ENCODE measurements around the gene VSTM2L. TPM values are rescaled to one million over a fixed set of nuclear protein-coding genes. Genes with fewer than 3 reads are reported as not detected.

Gene VSTM2L
- total RNA-seq, 3 donors from 2014 or later (not counting 1 experiment from before 2014, with no cell fraction given), result 0.18 TPM; not detected in 2

DNA sequence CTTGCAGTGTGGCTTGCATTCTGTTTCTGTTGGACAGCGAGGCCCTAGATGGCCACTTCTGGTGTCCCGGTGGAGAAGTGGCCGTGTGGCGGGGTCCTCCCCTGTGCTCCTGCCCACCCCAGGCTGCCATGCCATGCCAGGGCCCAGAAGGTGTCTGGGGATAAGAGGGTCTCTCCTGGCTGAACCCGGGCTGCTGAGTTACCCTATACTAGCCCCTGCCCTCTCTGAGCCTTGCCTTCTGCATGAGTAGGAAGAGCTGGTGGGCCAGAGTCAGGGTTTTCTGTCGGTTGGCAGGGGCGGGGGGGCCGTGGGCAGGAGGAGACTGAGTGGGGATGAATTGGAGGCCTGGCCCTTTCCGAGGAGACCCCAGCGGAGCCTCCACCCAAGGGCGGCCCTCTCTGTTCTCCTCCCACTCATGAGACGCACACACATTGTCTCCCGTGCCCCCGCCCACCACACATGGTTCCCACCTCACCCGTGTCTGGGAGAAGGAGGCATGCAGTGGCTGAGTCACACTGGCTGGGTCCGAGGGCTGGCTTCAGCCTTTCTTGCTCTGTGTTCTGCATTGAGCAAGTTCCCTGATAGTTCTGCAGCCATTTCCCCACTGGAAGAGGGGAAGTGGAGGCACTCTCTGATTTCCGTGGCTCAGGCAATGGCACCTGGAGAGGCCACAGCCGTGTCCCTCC lies 24.6 kb downstream of the VSTM2L start:
- no peak for ATAC-seq
- TF ChIP-seq, protein P1, sequence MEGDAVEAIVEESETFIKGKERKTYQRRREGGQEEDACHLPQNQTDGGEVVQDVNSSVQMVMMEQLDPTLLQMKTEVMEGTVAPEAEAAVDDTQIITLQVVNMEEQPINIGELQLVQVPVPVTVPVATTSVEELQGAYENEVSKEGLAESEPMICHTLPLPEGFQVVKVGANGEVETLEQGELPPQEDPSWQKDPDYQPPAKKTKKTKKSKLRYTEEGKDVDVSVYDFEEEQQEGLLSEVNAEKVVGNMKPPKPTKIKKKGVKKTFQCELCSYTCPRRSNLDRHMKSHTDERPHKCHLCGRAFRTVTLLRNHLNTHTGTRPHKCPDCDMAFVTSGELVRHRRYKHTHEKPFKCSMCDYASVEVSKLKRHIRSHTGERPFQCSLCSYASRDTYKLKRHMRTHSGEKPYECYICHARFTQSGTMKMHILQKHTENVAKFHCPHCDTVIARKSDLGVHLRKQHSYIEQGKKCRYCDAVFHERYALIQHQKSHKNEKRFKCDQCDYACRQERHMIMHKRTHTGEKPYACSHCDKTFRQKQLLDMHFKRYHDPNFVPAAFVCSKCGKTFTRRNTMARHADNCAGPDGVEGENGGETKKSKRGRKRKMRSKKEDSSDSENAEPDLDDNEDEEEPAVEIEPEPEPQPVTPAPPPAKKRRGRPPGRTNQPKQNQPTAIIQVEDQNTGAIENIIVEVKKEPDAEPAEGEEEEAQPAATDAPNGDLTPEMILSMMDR (IDR thresholded peaks at IDR 0.05), result no peak
- Histone ChIP-seq H3K9me3 (ENCODE audit: control insufficient read depth, insufficient read depth, low read length) (no peaks in the 10 kb centered on the region), H3K4me3 (ENCODE audit: low read length) (no peak overlapping the region), H3K36me3 (ENCODE audit: control insufficient read depth, insufficient read depth, low read length) (no peaks in the 10 kb centered on the region), H3K27ac (ENCODE audit: low read length) (no peak overlapping the region), H3K4me1 (ENCODE audit: control insufficient read depth, insufficient read depth, low read length) (no peaks in the 10 kb centered on the region), H3K27me3 (ENCODE audit: control insufficient read depth, insufficient read depth, low read length) (no peaks in the 10 kb centered on the region)
- H3K9me3 Mint-ChIP-seq, result no peaks in the 10 kb centered on the region
- no peaks in the 10 kb centered on the region for H3K36me3 Mint-ChIP-seq
- DNase-seq, result no peak
- peaks cover 0 to 13% of the 10 kb centered on the region in 2 donors for H3K27me3 Mint-ChIP-seq (ENCODE audit: low read depth in 2 of 2)
- WGBS (ENCODE audit: insufficient coverage), result 86% methylated on average over 18 of the region's 18 CpGs
- no peak overlapping the region for H3K4me3 Mint-ChIP-seq
- intact Hi-C loops (cut with micrococcal nuclease), result no loop called here
- no peaks in the 10 kb centered on the region for H3K4me1 Mint-ChIP-seq
- H3K27ac Mint-ChIP-seq, result no peak overlapping the region

DNA sequence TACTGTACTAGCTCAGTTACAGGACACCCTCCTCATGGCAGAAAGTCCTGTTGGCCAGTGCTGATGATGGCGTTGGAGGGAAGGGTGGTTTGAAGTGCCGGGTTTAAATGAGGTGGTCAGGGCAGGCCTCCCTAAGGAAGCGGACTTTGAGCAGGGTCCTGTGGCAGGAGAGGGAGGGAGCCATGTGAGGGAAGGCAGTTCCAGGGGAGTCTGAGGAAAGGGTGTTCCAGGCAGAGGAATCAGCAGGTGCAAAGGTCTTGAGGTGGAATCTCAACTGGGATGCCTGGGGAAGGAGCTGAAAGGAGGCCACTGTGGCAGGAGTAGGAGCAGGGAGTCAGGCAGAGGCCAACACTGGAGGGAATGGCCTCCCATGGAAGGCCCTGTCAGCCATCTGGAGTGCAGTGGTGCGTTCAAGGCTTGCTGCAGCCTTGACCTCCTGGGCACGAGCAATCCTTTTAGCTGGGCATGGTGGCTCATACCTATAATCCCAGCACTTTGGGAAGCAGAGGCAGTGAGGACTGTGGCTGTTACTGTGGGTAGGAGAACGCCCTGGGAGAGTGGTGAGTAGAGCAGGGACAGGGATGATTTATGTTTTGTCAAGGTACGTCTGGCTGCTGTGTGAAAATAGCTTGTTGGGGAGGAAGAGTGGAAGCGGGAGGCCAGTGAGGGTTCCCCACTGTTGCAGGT lies 26.2 kb downstream of the VSTM2L start:
- Histone ChIP-seq H3K4me1 (ENCODE audit: control insufficient read depth, insufficient read depth, low read length) (no peaks in the 10 kb centered on the region), H3K9me3 (ENCODE audit: control insufficient read depth, insufficient read depth, low read length) (no peaks in the 10 kb centered on the region), H3K36me3 (ENCODE audit: control insufficient read depth, insufficient read depth, low read length) (no peaks in the 10 kb centered on the region), H3K27me3 (ENCODE audit: control insufficient read depth, insufficient read depth, low read length) (no peaks in the 10 kb centered on the region), H3K4me3 (ENCODE audit: low read length) (no peak overlapping the region), H3K27ac (ENCODE audit: low read length) (no peak overlapping the region)
- ATAC-seq (no peak), DNase-seq (no peak)
- no peaks in the 10 kb centered on the region for H3K9me3 Mint-ChIP-seq
- intact Hi-C loops (cut with micrococcal nuclease), result no loop called here
- no peak overlapping the region for H3K4me3 Mint-ChIP-seq
- no peak overlapping the region for H3K27ac Mint-ChIP-seq
- TF ChIP-seq, protein P1 (IDR thresholded peaks at IDR 0.05), result no peak
- no peaks in the 10 kb centered on the region for H3K4me1 Mint-ChIP-seq
- no peaks in the 10 kb centered on the region for H3K36me3 Mint-ChIP-seq
- 59% methylated on average over 8 of the region's 8 CpGs for WGBS (ENCODE audit: insufficient coverage)
- H3K27me3 Mint-ChIP-seq (ENCODE audit: low read depth in 2 of 2), result peaks cover 0 to 12% of the 10 kb centered on the region in 2 donors

DNA sequence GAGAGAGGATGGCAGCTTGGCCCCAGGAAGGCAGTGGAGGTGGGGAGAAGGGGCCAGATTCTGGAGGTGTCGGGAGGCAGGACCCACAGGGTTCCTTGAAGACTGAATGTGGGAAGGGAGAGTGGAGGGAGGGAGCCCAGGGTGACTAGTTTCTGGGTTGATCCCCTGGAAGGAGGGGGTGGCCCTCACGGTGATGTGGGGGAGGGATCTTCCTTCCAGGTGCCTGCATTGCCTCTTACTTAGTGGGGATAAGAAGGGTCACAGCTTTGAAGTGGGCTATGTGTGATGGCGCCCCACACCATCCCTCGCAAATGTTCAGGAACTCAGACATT lies 26.7 kb downstream of the VSTM2L start:
- no peak for ATAC-seq
- H3K27ac ChIP-seq (ENCODE audit: low read length), result no peak overlapping the region
- H3K9me3 ChIP-seq (ENCODE audit: control insufficient read depth, insufficient read depth, low read length), result no peaks in the 10 kb centered on the region
- no peaks in the 10 kb centered on the region for H3K9me3 Mint-ChIP-seq
- intact Hi-C loops (cut with micrococcal nuclease), result no loop called here
- TF ChIP-seq, protein P1 (IDR thresholded peaks at IDR 0.05), result no peak
- no peak overlapping the region for H3K27ac Mint-ChIP-seq
- H3K36me3 ChIP-seq (ENCODE audit: control insufficient read depth, insufficient read depth, low read length), result no peaks in the 10 kb centered on the region
- no peaks in the 10 kb centered on the region for H3K27me3 ChIP-seq (ENCODE audit: control insufficient read depth, insufficient read depth, low read length)
- H3K4me3 ChIP-seq (ENCODE audit: low read length), result no peak overlapping the region
- WGBS (ENCODE audit: insufficient coverage), result 70% methylated on average over 3 of the region's 4 CpGs
- H3K36me3 Mint-ChIP-seq, result no peaks in the 10 kb centered on the region
- peaks cover 0 to 12% of the 10 kb centered on the region in 2 donors for H3K27me3 Mint-ChIP-seq (ENCODE audit: low read depth in 2 of 2)
- DNase-seq, result no peak
- H3K4me1 ChIP-seq (ENCODE audit: control insufficient read depth, insufficient read depth, low read length), result no peaks in the 10 kb centered on the region
- H3K4me1 Mint-ChIP-seq, result no peaks in the 10 kb centered on the region
- no peak overlapping the region for H3K4me3 Mint-ChIP-seq
